Activated T-helper 1 cell treated with Interleukin-2 at 50 U/mL for 16 hours (primary cell): Measurements from ENCODE around the gene GTF3A.
A peak's percentile ranks its signal among the peaks of the same experiment; 100 is the strongest.
"Not testable (repeated sequence)": the region's sequence is repeated elsewhere in the genome, so short reads cannot be mapped to it uniquely, and the experiment has no call there.

Source experiments
- DNase-seq: peaks from one replicate; pipeline ENCODE4 v3.0.0-alpha.2; 2020; ENCODE audit warnings: low read depth

GTF3A gene

GRCh38 chr13:27424246-27425157 lies at the start of gene GTF3A:
Gene GTF3A (plus strand): TSS chr13:27424619.
- DNase-seq, result peak; percentile 86

- DNase-seq, result peak; percentile 13
Observed at GRCh38 chr13:27374650-27375049, 49.8 kb upstream of the GTF3A start.

- DNase-seq, result peak; percentile 12
Observed at GRCh38 chr13:27375686-27376326, 48.6 kb upstream of the GTF3A start.

GRCh38 chr13:27379126-27379525 lies 45.3 kb upstream of the GTF3A start:
- no peak for DNase-seq

- DNase-seq, result peak; percentile 15
Observed at GRCh38 chr13:27379694-27380641, 44.5 kb upstream of the GTF3A start.

DNA sequence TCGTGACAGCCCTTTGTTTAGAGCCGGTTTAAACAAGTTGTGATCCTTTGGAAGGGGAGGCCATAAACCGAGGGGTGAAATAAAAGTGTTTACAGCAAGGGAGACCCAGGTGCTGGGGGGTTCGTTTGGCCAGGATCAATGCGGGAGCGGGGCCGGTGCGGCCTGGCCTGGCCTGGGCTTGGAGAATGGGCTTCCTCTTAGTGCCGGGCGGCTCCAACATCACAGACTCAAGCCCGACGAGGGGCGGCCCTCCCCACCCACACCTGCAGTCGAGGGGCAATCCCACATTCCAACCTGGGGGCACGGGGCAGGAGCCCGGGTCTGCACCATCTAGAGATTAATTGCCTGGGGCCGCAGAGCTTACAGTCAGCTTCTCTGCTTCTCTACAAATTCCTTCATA lies 42.8 kb upstream of the GTF3A start:
- DNase-seq, result no peak

DNA sequence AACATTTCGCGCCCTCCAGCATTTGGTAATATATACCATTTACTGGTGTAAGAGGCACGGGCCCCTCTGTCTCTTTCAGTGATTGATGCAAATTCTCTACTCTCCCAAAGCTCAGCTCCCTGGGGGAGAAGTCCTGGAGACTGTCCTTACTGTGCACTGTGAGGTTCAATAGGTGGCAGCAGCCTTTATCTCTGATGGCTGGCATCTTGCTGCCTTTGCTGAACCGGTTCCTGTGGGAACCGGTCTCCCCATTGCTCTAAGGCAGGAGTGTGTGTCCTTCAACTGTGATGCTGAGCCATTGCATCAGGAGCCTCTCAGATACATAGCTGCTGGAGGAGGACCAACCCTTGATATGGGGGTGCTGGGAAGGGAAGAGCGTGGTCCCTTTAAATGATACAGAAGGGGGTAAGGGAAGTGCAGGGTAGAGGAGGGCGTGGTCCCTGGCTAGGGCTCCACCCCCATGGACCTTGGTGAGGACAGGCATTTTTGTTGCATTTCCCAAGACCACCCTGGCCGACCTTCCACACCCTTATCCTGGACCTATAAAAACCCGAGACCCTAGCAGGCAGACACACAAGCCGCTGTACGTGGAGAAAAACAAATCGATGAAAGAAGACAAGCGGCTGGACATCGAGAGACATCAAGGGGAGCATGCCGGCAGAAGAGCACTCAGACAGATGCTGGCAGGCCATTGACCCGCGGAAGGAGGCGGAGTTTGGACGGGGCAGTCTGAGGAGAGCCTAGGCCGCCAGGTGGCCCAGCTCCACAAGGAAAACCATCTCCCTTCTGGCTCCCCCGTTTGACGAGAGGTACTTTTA lies 41.1 kb upstream of the GTF3A start:
- DNase-seq, result no peak

GRCh38 chr13:27384285-27384684 lies 40.1 kb upstream of the GTF3A start:
- DNase-seq, result no peak

- no peak for DNase-seq
Observed at GRCh38 chr13:27388241-27388640, 36.2 kb upstream of the GTF3A start.

DNA sequence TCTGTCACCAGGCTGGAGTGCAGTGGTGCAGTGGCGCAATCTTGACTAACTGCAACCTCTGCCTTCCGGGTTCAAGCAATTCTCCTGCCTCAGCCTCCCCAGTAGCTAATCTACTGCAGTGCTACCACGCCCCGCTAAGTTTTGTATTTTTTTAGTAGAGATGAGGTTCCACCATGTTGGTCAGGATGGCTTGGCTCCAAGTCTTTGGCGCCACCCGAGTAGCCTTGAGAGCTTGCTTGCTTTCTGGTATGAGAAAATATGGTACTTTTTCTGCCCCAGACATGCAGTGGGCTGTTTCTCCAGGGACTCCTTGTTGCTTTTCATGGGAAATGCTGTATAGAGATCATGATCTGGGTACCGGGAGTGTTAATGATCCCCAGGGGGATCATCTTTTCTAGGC lies 34.5 kb upstream of the GTF3A start:
- no peak for DNase-seq

GRCh38 chr13:27391471-27391870 lies 32.9 kb upstream of the GTF3A start:
- no peak for DNase-seq

DNA sequence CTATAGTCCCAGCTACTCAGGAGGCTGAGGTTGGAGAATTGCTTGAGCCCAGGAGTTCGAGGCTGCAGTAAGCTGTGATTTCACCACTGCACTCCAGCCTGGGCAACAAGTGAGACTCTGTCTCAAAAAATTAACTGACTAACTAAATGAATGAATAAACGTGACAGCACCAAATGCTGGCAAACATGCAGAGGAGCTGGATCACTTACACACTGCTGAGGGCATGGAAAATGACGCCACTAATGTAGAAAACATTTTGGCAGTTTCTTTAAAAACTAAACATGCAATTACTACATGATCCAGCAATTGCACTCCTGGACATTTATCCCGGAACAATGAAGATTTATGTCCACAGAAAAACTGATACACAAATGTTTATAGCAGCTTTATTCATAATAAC lies 31.3 kb upstream of the GTF3A start:
- no peak for DNase-seq

GRCh38 chr13:27395007-27395510 lies 29.4 kb upstream of the GTF3A start:
- no peak for DNase-seq

DNA sequence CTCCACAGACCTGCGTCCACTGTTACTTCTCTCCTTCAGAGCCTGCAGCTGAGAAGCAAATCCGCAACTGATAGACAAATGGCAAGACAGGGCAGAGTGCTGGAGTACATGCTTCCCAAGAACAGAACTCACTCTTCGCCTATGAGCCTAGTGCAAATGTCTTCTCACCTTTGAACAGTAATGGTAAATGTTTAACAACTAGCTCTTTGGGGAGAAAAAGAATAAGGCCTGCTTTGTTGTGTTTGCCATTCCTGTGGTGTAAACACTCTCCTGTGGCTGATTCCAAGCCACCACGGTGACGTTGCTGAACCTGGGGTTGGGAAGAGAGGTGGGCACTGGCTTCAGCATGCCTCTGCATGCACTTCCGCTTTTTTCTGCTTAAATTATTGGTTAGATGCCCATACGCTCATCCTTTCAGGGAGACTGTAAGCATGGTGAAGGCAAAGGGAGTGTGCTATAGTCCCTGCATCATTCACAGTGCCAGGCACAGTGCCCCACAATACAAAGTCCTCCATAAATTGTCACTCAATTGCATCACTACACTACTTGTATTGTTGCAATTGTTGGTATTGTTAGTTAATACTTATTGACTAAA lies 28.1 kb upstream of the GTF3A start:
- DNase-seq, result no peak

DNA sequence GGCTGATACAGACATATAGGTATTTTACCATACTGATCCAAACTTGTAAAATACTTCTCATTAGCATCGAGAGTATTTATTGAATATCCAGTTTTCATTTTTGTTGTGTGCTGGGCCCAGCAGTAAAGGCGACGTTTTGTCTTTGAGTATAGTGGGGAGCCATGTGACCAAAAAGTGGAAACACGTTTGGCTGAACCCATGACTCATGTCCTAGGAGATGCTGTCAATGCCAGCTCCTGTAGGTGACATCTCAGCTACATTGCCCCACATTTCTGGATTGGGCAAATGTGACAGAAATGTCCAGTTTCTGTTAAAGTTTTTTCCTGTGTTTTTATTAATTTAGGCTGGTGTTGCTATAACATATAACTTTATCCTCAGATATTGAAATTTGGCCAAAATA lies 26.1 kb upstream of the GTF3A start:
- no peak for DNase-seq

DNA sequence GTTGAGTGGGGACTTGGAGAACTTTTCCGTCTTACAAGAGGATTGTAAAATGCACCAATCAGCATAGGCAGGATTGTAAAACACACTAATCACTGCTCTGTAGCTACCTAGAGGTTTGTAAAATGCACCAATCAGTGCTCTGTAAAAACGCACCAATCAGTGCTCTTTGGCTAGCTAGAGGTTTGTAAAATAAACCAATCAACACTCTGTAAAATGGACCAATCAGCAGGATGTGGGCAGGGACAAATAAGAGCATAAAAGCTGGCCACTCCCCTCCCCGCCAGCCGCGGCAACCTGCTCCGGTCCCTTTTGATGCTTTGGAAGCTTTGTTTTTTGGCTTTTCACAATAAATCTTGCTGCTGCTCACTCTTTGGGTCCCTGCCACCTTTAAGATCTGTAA lies 24.0 kb upstream of the GTF3A start:
- not testable (repeated sequence) for DNase-seq

- DNase-seq, result no peak
Observed at GRCh38 chr13:27401210-27401609, 23.2 kb upstream of the GTF3A start.

GRCh38 chr13:27403203-27403678 lies 21.2 kb upstream of the GTF3A start:
- DNase-seq, result no peak

GRCh38 chr13:27403727-27404385 lies 20.6 kb upstream of the GTF3A start:
- no peak for DNase-seq

- no peak for DNase-seq
Observed at GRCh38 chr13:27404680-27405079, 19.7 kb upstream of the GTF3A start.
